HG03280 (cell line): ENCODE data around the gene ZNF473.
"Not testable (repeated sequence)": the region's sequence is repeated elsewhere in the genome, so short reads cannot be mapped to it uniquely, and the experiment has no call there.

Experiments
- ATAC-seq: cut with Tn5 transposase; IDR thresholded peaks from one replicate; pipeline ENCODE4 v1.9.1; 2021; ENCODE audit warnings: mild to moderate bottlenecking, moderate library complexity; ENCODE audit not compliant: unreplicated experiment

Gene ZNF473

GRCh38 chr19:50097884-50098283, 72.1 kb downstream of the ZNF473 start:
- not testable (repeated sequence) for ATAC-seq

- ATAC-seq: not testable (repeated sequence)
These were observed 73.1 kb downstream of the ZNF473 start for GRCh38 chr19:50098892-50099291.

- ATAC-seq: not testable (repeated sequence)
These were observed 73.9 kb downstream of the ZNF473 start for GRCh38 chr19:50099696-50100095.

- ATAC-seq: not testable (repeated sequence)
These were observed 75.1 kb downstream of the ZNF473 start for GRCh38 chr19:50100946-50101345.
